Renal cortex interstitium (tissue), 11 donors: ENCODE data around the gene SH3RF1. TPM values are rescaled to one million over a fixed set of nuclear protein-coding genes. Genes with fewer than 3 reads are reported as not detected.
A peak's percentile ranks its signal among the peaks of the same experiment; 100 is the strongest.

ENCODE experiments used
- DNase-seq, 11 donors: peaks; one replicate each; pipeline ENCODE4 v3.0.0-alpha.2; 2013; ENCODE audit warnings: low read depth in 9 of 11, low spot score in 4 of 11; ENCODE audit errors: extremely low read depth in 1 of 11
- polyA plus RNA-seq, 3 donors: library from polyadenylated mRNA; unstranded; fragments of 120-200 nt; gene quantifications; one replicate each; pipeline ENCODE4 v1.2.1, GENCODE V29; 2013; ENCODE audit not compliant: insufficient read length in 3 of 3

Gene SH3RF1
- polyA plus RNA-seq, 3 donors = 27.7 to 33.3 (median 31.3) TPM

DNA sequence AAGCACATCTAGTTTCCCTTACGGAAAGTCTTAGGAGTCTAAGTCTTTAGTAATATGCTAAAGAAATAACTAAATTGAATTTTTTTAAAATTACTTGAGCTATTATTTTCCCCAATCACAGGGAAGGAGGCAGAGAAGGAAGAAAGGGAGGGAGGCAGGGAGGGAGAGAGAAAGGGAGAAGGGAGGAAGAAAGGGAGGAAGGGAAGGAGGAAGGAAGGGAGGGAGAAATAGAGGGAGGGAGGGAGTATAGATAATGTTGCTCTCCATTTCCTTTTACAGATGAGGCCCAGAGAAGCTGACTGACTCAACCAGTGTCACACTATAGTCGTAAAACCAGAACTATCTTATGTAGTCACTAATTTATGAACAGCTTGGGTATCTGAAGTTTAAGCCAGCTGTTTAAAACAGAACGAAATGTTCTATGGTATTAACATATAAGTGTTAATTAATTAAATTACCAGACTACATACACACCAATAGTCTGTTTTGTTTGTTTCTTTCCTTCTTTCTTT lies 14.6 kb downstream of the SH3RF1 start:
- no peak for DNase-seq

DNA sequence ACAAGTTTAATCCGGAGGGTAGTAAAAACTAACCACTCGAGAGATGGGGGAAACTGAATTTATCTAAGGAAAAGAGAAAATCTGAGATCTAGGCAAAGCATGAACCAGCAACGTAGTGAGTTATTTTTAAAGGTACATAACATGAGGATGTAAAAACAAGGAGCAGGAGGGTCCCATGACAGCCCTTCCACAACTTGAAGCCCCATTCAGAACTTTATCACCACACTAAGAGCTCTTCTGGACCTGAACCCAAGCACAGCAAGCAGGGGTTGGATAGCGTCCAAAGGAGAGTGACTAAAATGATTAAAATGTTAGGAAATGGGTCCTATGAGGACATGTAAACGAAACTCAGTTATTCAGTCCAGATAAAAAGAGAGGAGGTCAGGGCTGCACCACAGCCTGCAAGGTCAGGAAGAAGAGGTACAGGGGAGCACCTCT lies 16.2 kb downstream of the SH3RF1 start:
- DNase-seq = no peak

DNA sequence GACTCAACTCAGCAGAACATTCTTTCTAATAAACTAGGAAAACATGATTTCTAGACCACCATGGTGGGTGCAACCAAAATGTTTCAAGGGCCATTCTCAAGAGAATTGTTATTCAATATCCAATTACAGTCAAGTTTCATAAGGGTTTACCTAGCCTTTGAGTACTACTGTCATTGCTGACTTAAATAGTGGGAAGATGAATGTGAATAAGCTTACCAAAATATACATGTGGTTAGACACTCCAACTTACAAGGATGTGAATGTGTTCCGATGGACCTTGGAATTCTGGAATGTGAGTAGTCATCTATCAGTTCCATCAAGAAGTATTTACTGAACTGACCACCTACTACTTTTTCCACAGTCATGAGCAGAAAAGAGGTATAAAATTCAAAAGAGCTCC lies 16.9 kb downstream of the SH3RF1 start:
- DNase-seq = no peak

DNA sequence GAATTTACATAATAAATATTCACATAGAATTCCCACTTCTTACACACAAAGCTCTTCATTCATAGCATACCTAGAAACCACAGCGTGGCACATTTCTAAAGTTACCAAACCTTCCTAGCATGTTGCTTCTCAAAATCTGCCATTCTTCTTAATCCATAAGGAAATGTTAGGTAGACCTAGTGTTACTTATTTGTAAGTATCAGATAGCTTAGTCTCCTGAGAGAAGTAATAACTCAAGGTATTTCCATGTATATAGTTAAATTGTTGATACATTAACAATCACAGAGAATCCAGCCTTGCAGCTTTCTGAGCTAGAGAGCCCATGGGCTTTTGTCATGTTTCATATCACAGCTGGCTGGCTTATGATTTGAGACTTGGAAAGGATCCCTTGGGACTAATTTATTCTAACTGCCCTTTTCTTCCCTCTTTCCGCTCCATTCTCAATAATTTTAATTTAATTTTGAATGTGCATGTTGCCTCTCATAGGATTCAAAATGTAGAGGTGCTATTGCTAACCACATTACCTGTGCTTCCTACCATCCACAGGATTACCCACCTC lies 17.6 kb downstream of the SH3RF1 start:
- DNase-seq = no peak

GRCh38 chr4:169252339-169253112 lies 18.2 kb downstream of the SH3RF1 start:
- DNase-seq = no peak

DNA sequence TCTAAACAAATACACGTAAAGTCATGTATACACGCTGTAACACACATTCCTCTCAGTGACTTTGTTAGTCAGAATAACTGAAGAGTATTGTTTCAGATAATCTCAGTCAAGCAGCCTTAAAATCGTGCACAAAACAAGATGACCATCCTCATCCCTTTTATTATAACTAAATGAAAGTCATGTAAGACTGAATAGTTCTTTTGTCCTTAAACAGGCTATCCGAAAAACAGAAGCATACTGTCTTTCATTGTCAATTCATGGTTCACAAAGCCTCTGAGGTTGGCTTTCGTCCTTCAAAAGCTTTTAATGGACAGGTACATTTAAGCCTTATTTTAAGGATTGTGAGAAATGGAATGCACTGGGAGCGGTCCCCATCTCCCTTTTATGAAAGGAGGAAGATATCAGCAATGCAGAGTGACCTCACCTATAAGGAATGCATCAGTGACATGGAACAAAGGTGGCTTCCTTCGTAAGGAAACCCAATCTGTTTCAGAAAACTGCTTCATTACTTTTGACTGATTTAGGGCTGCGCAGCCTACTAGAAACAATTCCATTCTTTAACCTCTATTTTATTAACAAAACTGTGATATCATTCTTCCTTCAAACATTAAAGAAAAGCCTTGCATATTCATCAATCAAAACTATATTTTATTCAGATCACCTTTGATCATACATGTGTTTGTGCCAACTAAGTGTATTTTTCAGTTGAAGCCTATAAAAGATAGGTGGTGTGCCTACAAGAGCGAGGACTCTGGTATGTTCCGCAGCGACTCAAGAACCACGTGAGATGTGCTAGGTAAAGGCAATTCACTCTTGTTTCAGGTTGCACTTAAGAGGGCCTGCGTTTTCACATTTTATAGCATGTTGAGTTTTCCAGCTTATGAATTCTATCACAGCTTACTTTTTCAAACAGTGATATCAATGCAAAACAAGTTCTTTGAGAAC lies 19.2 kb downstream of the SH3RF1 start:
- DNase-seq = peak in 5 of 11 donors; percentile 54 to 76 (median 66)

DNA sequence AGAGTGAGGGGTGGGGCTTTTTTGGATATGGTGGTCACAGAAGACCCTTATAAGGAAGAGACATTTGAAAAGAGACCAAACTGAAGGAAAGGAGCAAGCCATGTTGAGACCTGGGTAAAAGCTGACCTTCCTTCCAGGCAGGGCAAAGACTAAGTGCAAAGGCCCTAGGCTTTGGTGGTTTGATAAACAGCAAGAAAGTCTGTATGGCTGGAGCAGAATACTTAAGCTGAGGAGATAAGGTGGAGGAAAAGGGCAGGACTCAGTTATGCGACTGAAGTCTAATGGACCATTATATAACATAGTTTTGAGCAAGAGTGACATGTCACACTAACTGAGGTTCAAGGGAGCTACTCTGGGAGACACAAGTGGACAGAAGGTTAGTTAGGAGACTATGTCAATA lies 20.0 kb downstream of the SH3RF1 start:
- DNase-seq = no peak

GRCh38 chr4:169249999-169250398 lies 20.8 kb downstream of the SH3RF1 start:
- no peak for DNase-seq

GRCh38 chr4:169249214-169249973 lies 21.4 kb downstream of the SH3RF1 start:
- DNase-seq = peak in 1 of 11 donors; percentile 53

DNA sequence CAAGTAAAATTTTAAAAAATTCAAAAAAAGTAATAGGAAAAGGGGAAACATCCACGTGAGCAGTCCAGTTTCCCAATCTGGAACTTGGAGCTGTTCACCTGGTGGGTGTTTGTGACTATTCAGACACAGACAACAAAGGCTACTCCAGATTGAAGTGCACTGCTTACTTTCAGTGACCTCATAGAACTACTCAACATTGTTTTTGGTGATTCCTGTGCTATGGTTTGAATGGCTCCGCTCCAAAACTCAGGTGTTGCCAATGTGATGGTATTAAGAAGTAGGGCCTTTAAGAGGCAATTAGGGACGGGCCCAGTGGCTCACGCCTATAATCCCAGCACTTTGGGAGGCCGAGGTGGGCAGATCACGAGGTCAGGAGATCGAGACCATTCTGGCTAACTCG lies 22.1 kb downstream of the SH3RF1 start:
- DNase-seq = no peak

- DNase-seq = no peak
Measured at GRCh38 chr4:169246957-169247396, 23.8 kb downstream of the SH3RF1 start.

GRCh38 chr4:169246279-169246678 lies 24.5 kb downstream of the SH3RF1 start:
- DNase-seq = no peak

- no peak for DNase-seq
Measured at GRCh38 chr4:169245061-169245460, 25.7 kb downstream of the SH3RF1 start.

- DNase-seq = no peak
Measured at GRCh38 chr4:169243825-169244609, 26.7 kb downstream of the SH3RF1 start.

DNA sequence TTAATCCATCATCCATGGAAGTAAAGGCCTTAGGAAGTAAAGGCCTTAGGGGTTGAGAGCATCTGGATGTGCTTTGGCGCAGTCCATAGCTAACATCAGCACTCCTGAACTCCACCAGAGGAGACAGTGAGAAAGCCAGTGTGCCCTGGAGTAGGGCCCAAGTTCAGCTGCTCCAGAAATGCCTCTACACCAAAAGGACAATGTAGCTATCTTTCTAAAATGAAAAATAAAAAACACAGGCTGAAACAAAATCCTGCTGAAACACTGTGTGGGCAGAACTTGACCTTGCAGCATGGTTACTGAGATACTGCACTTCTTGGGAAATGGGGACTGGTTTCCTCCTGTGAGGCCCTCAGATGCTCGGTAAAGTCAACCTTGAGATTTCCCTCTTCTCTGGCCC lies 29.3 kb downstream of the SH3RF1 start:
- no peak for DNase-seq

DNA sequence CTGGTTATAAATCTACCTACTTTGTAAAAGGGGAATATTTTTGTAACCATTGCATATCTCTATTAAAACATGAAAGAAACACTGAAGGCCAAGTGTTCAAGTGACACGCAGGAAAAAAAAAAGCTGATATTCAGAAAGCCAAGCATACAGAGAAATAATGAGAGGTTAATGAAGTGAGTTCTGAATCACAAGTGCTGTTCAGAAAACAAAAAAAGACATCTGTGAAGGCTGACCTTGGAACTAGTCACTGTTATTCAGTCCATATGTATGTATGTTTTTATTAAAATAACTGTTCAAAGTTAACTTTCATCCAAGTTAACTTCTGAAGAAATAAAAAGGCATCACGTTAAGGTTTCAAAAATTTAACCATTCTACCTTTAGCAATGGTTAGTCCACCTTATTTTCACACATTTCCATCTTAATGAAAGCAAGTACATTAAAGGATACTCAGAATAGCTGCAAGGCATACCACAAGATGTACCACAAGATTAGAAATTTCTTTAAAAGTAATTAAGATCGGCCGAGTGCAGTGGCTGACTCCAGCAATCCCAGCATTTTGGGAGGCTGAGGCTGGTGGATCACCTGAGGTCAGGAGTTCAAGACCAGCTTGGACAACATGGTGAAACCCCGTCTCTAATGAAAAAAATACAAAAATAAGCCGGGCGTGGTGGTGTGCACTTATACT lies 31.4 kb downstream of the SH3RF1 start:
- no peak for DNase-seq

DNA sequence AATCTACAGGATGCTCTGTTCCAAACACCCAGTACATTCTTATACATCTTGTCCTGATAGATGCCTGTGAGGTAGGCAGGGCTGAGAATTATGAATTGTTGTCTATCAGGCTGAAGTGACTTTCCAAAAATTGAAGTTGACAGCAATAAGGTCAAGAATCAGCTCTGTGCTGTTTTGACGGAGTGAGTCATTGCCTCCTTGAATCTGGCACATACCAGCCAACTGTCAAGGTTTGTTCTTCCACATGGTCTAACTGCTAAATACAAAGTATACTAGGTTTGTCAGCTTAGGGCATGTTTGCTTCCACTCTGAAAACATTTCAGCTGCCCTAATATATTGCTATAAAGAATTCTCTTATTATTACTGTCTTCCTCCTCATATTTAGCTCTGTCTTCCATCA lies 32.3 kb downstream of the SH3RF1 start:
- no peak for DNase-seq
